HCT116 (cell line): Measurements from ENCODE around the gene EGFL8. TPM values are rescaled to one million over a fixed set of nuclear protein-coding genes. Genes with fewer than 3 reads are reported as not detected.

Experiments used
- ATAC-seq: fragments of 200-7000 bp; cut with Tn5 transposase; 2 replicates; pipeline ENCODE4 v1.9.1; 2020; ENCODE audit warnings: mild to moderate bottlenecking, moderate library complexity
- BruUV-seq: library from RNA; stranded (reverse); fragments of 400-500 nt; replicated peaks from 2 replicates; lab custom pipeline; 2021; lab: Mats Ljungman, UMichigan
- CTCF ChIA-PET: fragments of 300-600 bp; sonication (Branson Sonifier 250); formaldehyde crosslinking; loops from one replicate; lab custom pipeline; 2021; ENCODE audit warnings: antibody characterized with exemption; lab: Charles Lee
- POLR2A ChIA-PET: fragments of 300-600, 350-600 bp; sonication (Branson Sonifier 250); formaldehyde crosslinking; loops from one replicate; lab custom pipeline; 2021; ENCODE audit warnings: antibody characterized with exemption; lab: Charles Lee
- RAD21 ChIA-PET, 2 experiments: fragments of 300-600 bp; sonication (Branson Sonifier 250); formaldehyde crosslinking; loops; one replicate each; lab custom pipeline; 2023; ENCODE audit warnings: low total read pairs in 2 of 2; ENCODE audit not compliant: uncharacterized antibody in 2 of 2, unreplicated experiment in 2 of 2, low non-redundant PET in 1 of 2; lab: Charles Lee
- DNase-seq: peaks from one replicate; pipeline ENCODE4 v3.0.0-alpha.2; 2010; ENCODE audit warnings: low read depth, low spot score
- H2AFZ ChIP-seq: fragments of 200-600 bp; shearing (Covaris generic), sonication (generic); 2 replicates; pipeline ENCODE4 v1.6.1; 2017; ENCODE audit warnings: low read depth, mixed run types, mixed read lengths, antibody characterized with exemption, low read length; ENCODE audit not compliant: poor library complexity, severe bottlenecking
- H3K27ac ChIP-seq: 2 replicates; pipeline ENCODE4 v1.5.1; 2012; ENCODE audit warnings: low read depth, low read length
- H3K27me3 ChIP-seq: fragments of 200-600 bp; sonication (generic); 2 replicates; pipeline ENCODE4 v1.6.1; 2016; ENCODE audit warnings: mixed run types, low read length, mixed read lengths; ENCODE audit not compliant: insufficient read depth
- H3K36me3 ChIP-seq, 2 experiments: fragments of 200-500 bp in 1 of 2; fragments of 200-600 bp in 1 of 2; sonication (Bioruptor generic) in 1 of 2; sonication (generic) in 1 of 2; 2 replicates each; pipeline versions ENCODE4 v1.5.1 to v1.6.1; 2014 to 2016; ENCODE audit warnings: low read length in 2 of 2, inconsistent platforms in 1 of 2, mixed read lengths in 1 of 2, mixed run types in 1 of 2; ENCODE audit not compliant: insufficient read depth in 2 of 2, control insufficient read depth in 1 of 2
- H3K4me1 ChIP-seq, 2 experiments: fragments of 200-600 bp in 1 of 2; sonication (generic) in 1 of 2; 2 replicates each; pipeline versions ENCODE4 v1.5.1 to v1.6.1; 2012 to 2017; ENCODE audit warnings: low read length in 2 of 2, inconsistent platforms in 1 of 2, mild to moderate bottlenecking in 1 of 2, mixed read lengths in 1 of 2, mixed run types in 1 of 2, moderate library complexity in 1 of 2; ENCODE audit not compliant: insufficient read depth in 2 of 2, control insufficient read depth in 1 of 2
- H3K4me2 ChIP-seq: fragments of 200-600 bp; sonication (generic); 2 replicates; pipeline ENCODE4 v1.6.1; 2017; ENCODE audit warnings: mixed run types, low read length, mixed read lengths
- H3K4me3 ChIP-seq, 2 experiments: fragments of 200-600 bp in 1 of 2; sonication (generic) in 1 of 2; replicated peaks in 1 of 2; 2 replicates each; pipeline ENCODE4 v1.5.1; 2011 to 2016; ENCODE audit warnings: low read length in 2 of 2, control low read depth in 1 of 2, low read depth in 1 of 2, mild to moderate bottlenecking in 1 of 2, mixed read lengths in 1 of 2, mixed run types in 1 of 2
- H3K79me2 ChIP-seq: fragments of 200-600 bp; sonication (generic); 2 replicates; pipeline ENCODE4 v1.6.1; 2017; ENCODE audit warnings: mild to moderate bottlenecking, mixed run types, low read length, moderate library complexity, mixed read lengths; ENCODE audit not compliant: insufficient read depth
- H3K9ac ChIP-seq: fragments of 200-600 bp; sonication (generic); 2 replicates; pipeline ENCODE4 v1.6.1; 2016; ENCODE audit warnings: low read length, mixed read lengths
- H3K9me2 ChIP-seq: fragments of 200-600 bp; sonication (generic), shearing (Covaris generic); 2 replicates; pipeline ENCODE4 v1.6.1; 2017; ENCODE audit warnings: mixed run types, mild to moderate bottlenecking, moderate library complexity; ENCODE audit not compliant: insufficient read depth
- H3K9me3 ChIP-seq, 2 experiments: fragments of 200-500 bp in 1 of 2; fragments of 200-600 bp in 1 of 2; sonication (Bioruptor generic) in 1 of 2; sonication (generic) in 1 of 2; 2 replicates each; pipeline ENCODE4 v1.6.1; 2014 to 2017; ENCODE audit warnings: low read length in 2 of 2, mixed read lengths in 2 of 2, inconsistent platforms in 1 of 2, low read depth in 1 of 2, mild to moderate bottlenecking in 1 of 2, mixed run types in 1 of 2, moderate library complexity in 1 of 2; ENCODE audit not compliant: control insufficient read depth in 1 of 2, insufficient read depth in 1 of 2
- H4K20me1 ChIP-seq: fragments of 200-600 bp; sonication (generic), shearing (Covaris generic); 2 replicates; pipeline ENCODE4 v1.6.1; 2017; ENCODE audit warnings: mixed run types, mild to moderate bottlenecking, moderate library complexity; ENCODE audit not compliant: insufficient read depth
- CEBPB ChIP-seq: IDR thresholded peaks from 2 replicates; pipeline ENCODE4 v1.6.1; 2012; ENCODE audit warnings: low read depth
- EGR1 ChIP-seq: IDR thresholded peaks from 2 replicates; pipeline ENCODE4 v1.6.1; 2012; ENCODE audit warnings: low read depth
- ELF1 ChIP-seq: IDR thresholded peaks from 2 replicates; pipeline ENCODE4 v1.6.1; 2012; ENCODE audit warnings: low read depth, borderline replicate concordance
- EZH2 ChIP-seq: fragments of 200-600 bp; sonication (generic); IDR thresholded peaks from 2 replicates; pipeline ENCODE4 v1.6.1; 2017; ENCODE audit warnings: antibody characterized with exemption, mixed run types
- EZH2phosphoT487 ChIP-seq: fragments of 200-600 bp; IDR thresholded peaks from 2 replicates; pipeline ENCODE4 v1.6.1; 2018; ENCODE audit warnings: antibody characterized with exemption, borderline replicate concordance
- FOSL1 ChIP-seq: IDR thresholded peaks from 2 replicates; pipeline ENCODE4 v1.6.1; 2012; ENCODE audit warnings: low read depth
- POLR2AphosphoS5 ChIP-seq: IDR thresholded peaks from 2 replicates; pipeline ENCODE4 v1.6.1; 2011; ENCODE audit warnings: mild to moderate bottlenecking, low read depth, low read length, moderate library complexity
- RAD21 ChIP-seq: IDR thresholded peaks from 2 replicates; pipeline ENCODE4 v1.6.1; 2012; ENCODE audit warnings: low read depth, mild to moderate bottlenecking
- SIN3A ChIP-seq: IDR thresholded peaks from 2 replicates; pipeline ENCODE4 v1.6.1; 2012; ENCODE audit warnings: low read depth
- SP1 ChIP-seq: IDR thresholded peaks from 2 replicates; pipeline ENCODE4 v1.6.1; 2012; ENCODE audit warnings: low read depth
- SRF ChIP-seq: IDR thresholded peaks from 2 replicates; pipeline ENCODE4 v1.6.1; 2012; ENCODE audit warnings: low read depth
- TCF7L2 ChIP-seq: IDR thresholded peaks from 2 replicates; pipeline ENCODE4 v1.7.0; 2011; ENCODE audit warnings: borderline replicate concordance, inconsistent platforms; ENCODE audit not compliant: insufficient read depth, insufficient read length; ENCODE audit errors: extremely low read depth
- YY1 ChIP-seq: IDR thresholded peaks from 2 replicates; pipeline ENCODE4 v1.6.1; 2011; ENCODE audit warnings: low read length, low read depth, moderate library complexity, mild to moderate bottlenecking; ENCODE audit not compliant: insufficient replicate concordance; ENCODE audit errors: extremely low read depth
- ZFX ChIP-seq: fragments of 450-650 bp; IDR thresholded peaks from 2 replicates; pipeline ENCODE4 v1.6.1; 2017
- ZNF274 ChIP-seq: fragments of 200-500 bp; sonication (Bioruptor generic); IDR thresholded peaks from 2 replicates; pipeline ENCODE4 v1.6.1; 2014; ENCODE audit warnings: mild to moderate bottlenecking, low read depth, low read length, inconsistent platforms
- intact Hi-C: fragments of 100-400 bp; cut with micrococcal nuclease; formaldehyde crosslinking; loops from 2 replicates; pipeline ENCODE4 v1.10.0; 2022
- total RNA-seq: library from RNA; stranded (reverse); gene quantifications from one replicate; pipeline ENCODE4 v1.2.1, GENCODE V29; 2021; ENCODE audit not compliant: unreplicated experiment
- TF ChIP-seq, protein P1 (sequence below): IDR thresholded peaks from 2 replicates; pipeline ENCODE4 v1.6.1; 2011; ENCODE audit warnings: mild to moderate bottlenecking, low read length, moderate library complexity; ENCODE audit not compliant: insufficient replicate concordance; ENCODE audit errors: extremely low read depth
- TF ChIP-seq, protein P2 (sequence below): IDR thresholded peaks from 2 replicates; pipeline ENCODE4 v1.6.1; 2012
- TF ChIP-seq, protein P3 (sequence below): IDR thresholded peaks from 2 replicates; pipeline ENCODE4 v1.6.1; 2012
- TF ChIP-seq, protein P4 (sequence below), 3 experiments: fragments of 200-600 bp in 1 of 3; sonication (generic) in 1 of 3; IDR thresholded peaks in 2 of 3; conservative IDR thresholded peaks in 1 of 3; 2 replicates each; pipeline ENCODE4 v1.5.1; 2012 to 2017; ENCODE audit warnings: low read depth in 2 of 3, low read length in 2 of 3, antibody characterized with exemption in 1 of 3, borderline replicate concordance in 1 of 3, control low read depth in 1 of 3, mild to moderate bottlenecking in 1 of 3, mixed read lengths in 1 of 3, mixed run types in 1 of 3, moderate library complexity in 1 of 3; ENCODE audit not compliant: insufficient read depth in 1 of 3

The EGFL8 gene
- total RNA-seq, 1 experiment from 2014 or later = 29.0 TPM

DNA sequence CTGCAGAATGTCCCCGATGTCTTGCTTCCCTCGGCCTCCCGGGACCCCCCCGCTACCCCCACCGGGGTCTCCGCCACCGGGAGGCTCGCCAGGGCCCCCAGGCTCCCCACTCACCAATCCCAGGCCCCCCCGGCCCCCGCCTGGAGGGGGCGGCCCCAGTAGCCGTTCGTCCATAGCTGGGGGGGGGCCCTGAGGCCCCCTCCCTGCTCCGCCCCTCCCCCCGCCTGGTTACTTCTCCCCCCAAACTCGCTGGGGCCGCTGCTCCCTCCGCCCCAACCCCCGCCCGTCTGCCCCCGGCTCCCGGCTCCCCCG is 25.3 kb downstream of the EGFL8 start:
- RAD21 ChIA-PET = no interaction called here
- ATAC-seq = peak; percentile 5; the same call in 1 of the 2 replicates
- H3K27ac ChIP-seq = peak overlapping the region; percentile 81
- H4K20me1 ChIP-seq = no peaks in the 10 kb centered on the region
- H3K9me2 ChIP-seq = no peaks in the 10 kb centered on the region
- H3K4me2 ChIP-seq = peak overlapping the region; percentile 81
- H3K79me2 ChIP-seq = peaks cover 13% of the 10 kb centered on the region
- no peak overlapping the region for H2AFZ ChIP-seq
- TF ChIP-seq, protein P1, sequence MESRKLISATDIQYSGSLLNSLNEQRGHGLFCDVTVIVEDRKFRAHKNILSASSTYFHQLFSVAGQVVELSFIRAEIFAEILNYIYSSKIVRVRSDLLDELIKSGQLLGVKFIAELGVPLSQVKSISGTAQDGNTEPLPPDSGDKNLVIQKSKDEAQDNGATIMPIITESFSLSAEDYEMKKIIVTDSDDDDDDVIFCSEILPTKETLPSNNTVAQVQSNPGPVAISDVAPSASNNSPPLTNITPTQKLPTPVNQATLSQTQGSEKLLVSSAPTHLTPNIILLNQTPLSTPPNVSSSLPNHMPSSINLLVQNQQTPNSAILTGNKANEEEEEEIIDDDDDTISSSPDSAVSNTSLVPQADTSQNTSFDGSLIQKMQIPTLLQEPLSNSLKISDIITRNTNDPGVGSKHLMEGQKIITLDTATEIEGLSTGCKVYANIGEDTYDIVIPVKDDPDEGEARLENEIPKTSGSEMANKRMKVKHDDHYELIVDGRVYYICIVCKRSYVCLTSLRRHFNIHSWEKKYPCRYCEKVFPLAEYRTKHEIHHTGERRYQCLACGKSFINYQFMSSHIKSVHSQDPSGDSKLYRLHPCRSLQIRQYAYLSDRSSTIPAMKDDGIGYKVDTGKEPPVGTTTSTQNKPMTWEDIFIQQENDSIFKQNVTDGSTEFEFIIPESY = no peak
- TF ChIP-seq ZFX (no peak), CEBPB (no peak), EZH2phosphoT487 (no peak), POLR2AphosphoS5 (no peak), YY1 (no peak), ZNF274 (no peak), ELF1 (no peak), SIN3A (no peak), TCF7L2 (no peak), RAD21 (no peak), FOSL1 (no peak), SP1 (no peak), EGR1 (no peak), EZH2 (no peak), SRF (no peak)
- TF ChIP-seq, protein P2, sequence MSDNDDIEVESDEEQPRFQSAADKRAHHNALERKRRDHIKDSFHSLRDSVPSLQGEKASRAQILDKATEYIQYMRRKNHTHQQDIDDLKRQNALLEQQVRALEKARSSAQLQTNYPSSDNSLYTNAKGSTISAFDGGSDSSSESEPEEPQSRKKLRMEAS = no peak
- TF ChIP-seq, protein P3, sequence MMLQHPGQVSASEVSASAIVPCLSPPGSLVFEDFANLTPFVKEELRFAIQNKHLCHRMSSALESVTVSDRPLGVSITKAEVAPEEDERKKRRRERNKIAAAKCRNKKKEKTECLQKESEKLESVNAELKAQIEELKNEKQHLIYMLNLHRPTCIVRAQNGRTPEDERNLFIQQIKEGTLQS = no peak
- TF ChIP-seq, protein P4, sequence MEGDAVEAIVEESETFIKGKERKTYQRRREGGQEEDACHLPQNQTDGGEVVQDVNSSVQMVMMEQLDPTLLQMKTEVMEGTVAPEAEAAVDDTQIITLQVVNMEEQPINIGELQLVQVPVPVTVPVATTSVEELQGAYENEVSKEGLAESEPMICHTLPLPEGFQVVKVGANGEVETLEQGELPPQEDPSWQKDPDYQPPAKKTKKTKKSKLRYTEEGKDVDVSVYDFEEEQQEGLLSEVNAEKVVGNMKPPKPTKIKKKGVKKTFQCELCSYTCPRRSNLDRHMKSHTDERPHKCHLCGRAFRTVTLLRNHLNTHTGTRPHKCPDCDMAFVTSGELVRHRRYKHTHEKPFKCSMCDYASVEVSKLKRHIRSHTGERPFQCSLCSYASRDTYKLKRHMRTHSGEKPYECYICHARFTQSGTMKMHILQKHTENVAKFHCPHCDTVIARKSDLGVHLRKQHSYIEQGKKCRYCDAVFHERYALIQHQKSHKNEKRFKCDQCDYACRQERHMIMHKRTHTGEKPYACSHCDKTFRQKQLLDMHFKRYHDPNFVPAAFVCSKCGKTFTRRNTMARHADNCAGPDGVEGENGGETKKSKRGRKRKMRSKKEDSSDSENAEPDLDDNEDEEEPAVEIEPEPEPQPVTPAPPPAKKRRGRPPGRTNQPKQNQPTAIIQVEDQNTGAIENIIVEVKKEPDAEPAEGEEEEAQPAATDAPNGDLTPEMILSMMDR (IDR thresholded peaks at IDR 0.05 in 2 of 3, conservative IDR thresholded peaks at IDR 0.05 in 1 of 3; ENCODE audit: borderline replicate concordance in 1 of 3, insufficient read depth in 1 of 3, low read depth in 2 of 3, low read length in 2 of 3) = no peak
- TF ChIP-seq, all 23 proteins: peak for 0
- intact Hi-C loops = no loop called here
- no TSS peak for BruUV-seq
- no peak for DNase-seq
- POLR2A ChIA-PET = interaction anchor here (1.0 to 1.2 kb wide), 2 partner anchors 11 to 62 kb away, joined by 3 to 4 read pairs; partner anchors contain the start of gene ATF6B
- Histone ChIP-seq H3K9ac (peak overlapping the region; percentile 87), H3K4me3 (peak overlapping the region; percentile 80 to 84), H3K9me3 (no peaks in the 10 kb centered on the region), H3K36me3 (peaks cover 0 to 3% of the 10 kb centered on the region in 2 experiments; a peak in 2 of 4 replicates), H3K27me3 (no peaks in the 10 kb centered on the region), H3K4me1 (peaks cover 20 to 61% of the 10 kb centered on the region in 2 experiments)
- CTCF ChIA-PET = no interaction called here
